Naive thymus-derived CD4-positive, alpha-beta T cell (primary cell): ENCODE measurements around the gene NANS. TPM values are rescaled to one million over a fixed set of nuclear protein-coding genes. Genes with fewer than 3 reads are reported as not detected.

Experiments used
- ATAC-seq: fragments of 150-1000 bp; cut with Tn5 transposase; 2 replicates; pipeline ENCODE4 v1.10.0; 2021; ENCODE audit warnings: mild to moderate bottlenecking, moderate library complexity
- CTCF ChIA-PET: fragments of 350-600 bp; sonication (Branson Sonifier 250); formaldehyde crosslinking; loops from one replicate; lab custom pipeline; 2021; ENCODE audit warnings: antibody characterized with exemption; lab: Charles Lee
- POLR2A ChIA-PET: fragments of 350-600 bp; sonication (Branson Sonifier 250); formaldehyde crosslinking; loops from one replicate; lab custom pipeline; 2021; ENCODE audit warnings: antibody characterized with exemption, inconsistent platforms; lab: Charles Lee
- DNase-seq, 9 donors: peaks; one replicate each; pipeline versions ENCODE4 v3.0.0 to v3.0.0-alpha.2; 2020 to 2022; ENCODE audit warnings: mixed read lengths in 1 of 9
- H3K27ac ChIP-seq: one replicate; pipeline ENCODE4 v1.7.0; 2013; ENCODE audit warnings: mild to moderate bottlenecking, low read depth, low read length, moderate library complexity
- H3K27me3 ChIP-seq, 2 donors: one replicate each; pipeline ENCODE4 v1.7.0; 2013; ENCODE audit warnings: low read length in 2 of 2, mild to moderate bottlenecking in 2 of 2, moderate library complexity in 2 of 2; ENCODE audit not compliant: control insufficient read depth in 2 of 2, insufficient read depth in 2 of 2
- H3K36me3 ChIP-seq, 3 experiments: 1 replicate in 2 of 3; 2 replicates in 1 of 3; pipeline ENCODE4 v1.7.0; 2013; ENCODE audit warnings: low read length in 3 of 3, mild to moderate bottlenecking in 3 of 3, moderate library complexity in 1 of 3; ENCODE audit not compliant: insufficient read depth in 3 of 3, control insufficient read depth in 2 of 3
- H3K4me1 ChIP-seq, 2 donors: one replicate each; pipeline ENCODE4 v1.7.0; 2013; ENCODE audit warnings: low read length in 2 of 2, mild to moderate bottlenecking in 2 of 2, moderate library complexity in 1 of 2; ENCODE audit not compliant: control insufficient read depth in 2 of 2, insufficient read depth in 2 of 2
- H3K4me3 ChIP-seq: 2 replicates; pipeline ENCODE4 v1.7.0; 2013; ENCODE audit warnings: mild to moderate bottlenecking, low read length
- H3K9me3 ChIP-seq, 3 experiments: 1 replicate in 2 of 3; 2 replicates in 1 of 3; pipeline ENCODE4 v1.7.0; 2013; ENCODE audit warnings: low read length in 3 of 3; ENCODE audit not compliant: control insufficient read depth in 2 of 3
- H3K27ac Mint-ChIP-seq, 9 donors: one replicate each; pipeline ENCODE4 v1.8.0; 2020 to 2022; ENCODE audit warnings: mixed read lengths in 9 of 9, mild to moderate bottlenecking in 8 of 9, moderate library complexity in 5 of 9, inconsistent platforms in 2 of 9
- H3K27me3 Mint-ChIP-seq, 5 donors: one replicate each; pipeline ENCODE4 v1.8.0; 2021 to 2022; ENCODE audit warnings: mixed read lengths in 5 of 5, mild to moderate bottlenecking in 1 of 5
- H3K36me3 Mint-ChIP-seq, 5 donors: one replicate each; pipeline ENCODE4 v1.8.0; 2020 to 2022; ENCODE audit warnings: mixed read lengths in 5 of 5, mild to moderate bottlenecking in 3 of 5, inconsistent platforms in 1 of 5
- H3K4me1 Mint-ChIP-seq, 7 donors: one replicate each; pipeline ENCODE4 v1.8.0; 2020 to 2022; ENCODE audit warnings: mixed read lengths in 7 of 7, mild to moderate bottlenecking in 3 of 7, inconsistent platforms in 1 of 7
- H3K4me3 Mint-ChIP-seq, 10 donors: one replicate each; pipeline ENCODE4 v1.8.0; 2020 to 2022; ENCODE audit warnings: mild to moderate bottlenecking in 10 of 10, mixed read lengths in 10 of 10, moderate library complexity in 6 of 10, inconsistent platforms in 2 of 10
- H3K9me3 Mint-ChIP-seq, 11 donors: one replicate each; pipeline ENCODE4 v1.8.0; 2020 to 2022; ENCODE audit warnings: mixed read lengths in 11 of 11, mild to moderate bottlenecking in 4 of 11, inconsistent platforms in 1 of 11, moderate library complexity in 1 of 11
- intact Hi-C, 2 donors: fragments of 100-400 bp; cut with micrococcal nuclease; formaldehyde crosslinking; loops; one replicate each; pipeline ENCODE4 v1.15.1; 2023
- polyA plus RNA-seq, 2 donors: library from polyadenylated mRNA; unstranded; fragments of 300-500 nt; fragmentation: Illumina TruSeq; gene quantifications; one replicate each; pipeline ENCODE4 v1.2.3, GENCODE V29; 2021
- total RNA-seq, 6 experiments: library from RNA in 5 of 6; stranded (reverse) in 5 of 6; gene quantifications; 1 replicate in 5 of 6; 2 replicates in 1 of 6; pipeline ENCODE4 v1.2.3 and lab custom pipeline; 2021 to 2026

The NANS gene
- total and polyA plus RNA-seq, 7 experiments from 2014 or later = 16.3 to 58.9 (median 33.2) TPM

DNA sequence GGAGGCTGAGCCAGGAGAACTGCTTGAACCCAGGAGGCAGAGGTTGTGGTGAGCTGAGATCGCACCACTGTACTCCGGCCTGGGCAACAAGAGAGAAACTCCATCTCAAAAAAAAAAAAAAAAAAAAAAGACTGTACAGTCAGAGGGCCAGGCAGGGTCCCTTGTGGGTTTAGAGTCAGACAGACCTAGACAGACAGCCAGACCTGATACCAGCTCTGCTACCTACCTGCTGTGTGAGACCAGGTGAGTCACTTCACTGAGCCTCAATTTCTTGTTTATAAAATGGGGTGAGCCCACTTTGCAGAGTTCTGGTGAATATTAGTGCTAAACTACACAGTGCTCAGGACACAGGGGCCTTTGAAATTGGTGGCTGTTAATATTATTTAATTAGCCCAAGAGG, 42.8 kb downstream of the NANS start:
- DNase-seq = no peak
- H3K4me3 Mint-ChIP-seq = peak overlapping the region in 9 of 10 donors; percentile 53 to 77 (median 67)
- Histone ChIP-seq H3K27me3 (no peaks in the 10 kb centered on the region), H3K36me3 (peaks cover 4 to 49% (median 5%) of the 10 kb centered on the region in 3 experiments), H3K27ac (peak overlapping the region; percentile 72), H3K9me3 (no peaks in the 10 kb centered on the region), H3K4me3 (peak overlapping the region; percentile 10), H3K4me1 (peaks cover 64 to 69% of the 10 kb centered on the region in 2 donors)
- intact Hi-C loops = no loop called here
- ChIA-PET POLR2A (interaction anchor here (3.7 to 4.0 kb wide), 2 partner anchors 20 to 157 kb away, joined by 19 to 80 read pairs; partner anchors contain the start of genes TBC1D2 and TRIM14), CTCF (interaction anchor here (1.0 to 2.1 kb wide), 2 partner anchors 19 to 157 kb away, joined by 3 to 6 read pairs; partner anchors contain the start of gene TRIM14)
- ATAC-seq = no peak
- no peaks in the 10 kb centered on the region for H3K27me3 Mint-ChIP-seq
- peaks cover 43 to 96% (median 87%) of the 10 kb centered on the region in 7 donors for H3K4me1 Mint-ChIP-seq
- peak overlapping the region; percentile 87 to 99 (median 95) for H3K27ac Mint-ChIP-seq
- peaks cover 0 to 2% (median 0%) of the 10 kb centered on the region in 11 donors for H3K9me3 Mint-ChIP-seq
- H3K36me3 Mint-ChIP-seq = peaks cover 14 to 61% (median 38%) of the 10 kb centered on the region in 5 donors

DNA sequence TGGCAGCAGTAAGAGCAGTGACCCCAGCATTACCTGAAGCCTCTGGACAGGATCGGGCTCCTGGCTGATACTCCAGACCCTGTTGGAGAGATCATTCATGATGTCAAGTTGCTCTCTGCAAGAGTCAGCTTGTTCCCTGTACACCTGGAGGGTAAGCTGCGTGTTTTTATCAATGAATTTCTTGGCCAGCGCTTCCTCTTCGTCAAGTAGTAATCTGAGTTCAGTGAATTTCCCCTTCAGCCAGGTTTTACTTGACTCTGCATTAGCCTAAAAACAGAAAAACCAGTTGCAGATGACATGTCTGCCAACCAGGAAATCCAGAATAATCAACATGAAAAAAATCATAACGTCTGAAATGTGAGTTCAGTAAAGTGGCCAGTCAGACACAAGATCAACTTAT, 43.4 kb downstream of the NANS start:
- Histone ChIP-seq H3K27me3 (no peaks in the 10 kb centered on the region), H3K36me3 (peaks cover 3 to 44% (median 4%) of the 10 kb centered on the region in 3 experiments), H3K9me3 (no peaks in the 10 kb centered on the region), H3K27ac (peak overlapping the region; percentile 72), H3K4me3 (peak overlapping the region; percentile 10), H3K4me1 (peaks cover 70 to 75% of the 10 kb centered on the region in 2 donors)
- H3K4me1 Mint-ChIP-seq = peaks cover 46 to 96% (median 87%) of the 10 kb centered on the region in 7 donors
- ChIA-PET CTCF (interaction anchor here (1.0 to 2.1 kb wide), 3 partner anchors 19 to 157 kb away, joined by 3 to 6 read pairs (median 4); partner anchors contain the start of genes NANS and TRIM14), POLR2A (interaction anchor here (0.5 to 4.0 kb wide), 6 partner anchors 14 to 166 kb away, joined by 3 to 80 read pairs (median 11); partner anchors contain the start of genes CORO2A, TBC1D2 and TRIM14)
- peaks cover 17 to 60% (median 38%) of the 10 kb centered on the region in 5 donors for H3K36me3 Mint-ChIP-seq
- H3K4me3 Mint-ChIP-seq = peak overlapping the region; percentile 53 to 86 (median 68)
- peaks cover 0 to 4% (median 0%) of the 10 kb centered on the region in 11 donors for H3K9me3 Mint-ChIP-seq
- ATAC-seq (no peak), DNase-seq (peak in 1 of 9 donors; percentile 39)
- no peaks in the 10 kb centered on the region for H3K27me3 Mint-ChIP-seq
- peak overlapping the region; percentile 87 to 99 (median 95) for H3K27ac Mint-ChIP-seq
- intact Hi-C loops = loop anchor here (5.0 kb wide), 3 partner anchors 118 to 1683 kb away; partner anchors contain the start of genes ANP32B (in 1 of the 2), NCBP1 (in 1 of the 2), TSTD2 (in 1 of the 2) and ZNF367 (in 1 of the 2)

DNA sequence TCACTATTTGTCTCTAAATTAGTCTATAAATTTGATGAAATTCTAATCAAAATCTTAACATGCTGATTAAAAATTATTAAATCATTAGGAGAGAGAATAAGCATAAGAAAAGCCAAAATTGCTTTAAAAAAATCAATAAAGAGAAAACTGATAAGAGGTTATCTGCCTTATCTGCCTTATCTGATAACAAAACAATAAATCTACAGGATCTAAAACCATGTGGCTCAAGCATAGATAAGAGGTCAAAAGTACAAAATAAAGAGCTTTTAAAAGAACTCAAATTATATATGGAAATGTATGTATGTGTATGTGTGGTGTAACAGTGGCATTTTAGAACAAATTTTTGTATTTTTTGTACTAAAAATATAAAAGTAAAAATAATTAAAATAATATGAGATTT, 43.9 kb downstream of the NANS start:
- H3K27ac Mint-ChIP-seq = peak overlapping the region; percentile 87 to 99 (median 95)
- no peaks in the 10 kb centered on the region for H3K27me3 Mint-ChIP-seq
- Histone ChIP-seq H3K4me3 (no peak overlapping the region), H3K36me3 (peaks cover 3 to 41% (median 4%) of the 10 kb centered on the region in 3 experiments), H3K27me3 (no peaks in the 10 kb centered on the region), H3K27ac (peak overlapping the region; percentile 72), H3K9me3 (no peaks in the 10 kb centered on the region), H3K4me1 (peaks cover 76 to 78% of the 10 kb centered on the region in 2 donors)
- intact Hi-C loops = loop anchor here (5.0 kb wide), 3 partner anchors 118 to 1683 kb away; partner anchors contain the start of genes ANP32B (in 1 of the 2), NCBP1 (in 1 of the 2), TSTD2 (in 1 of the 2) and ZNF367 (in 1 of the 2)
- peak overlapping the region; percentile 37 to 77 (median 64) for H3K4me3 Mint-ChIP-seq
- peaks cover 47 to 96% (median 87%) of the 10 kb centered on the region in 7 donors for H3K4me1 Mint-ChIP-seq
- DNase-seq (no peak), ATAC-seq (no peak)
- peaks cover 0 to 4% (median 0%) of the 10 kb centered on the region in 11 donors for H3K9me3 Mint-ChIP-seq
- H3K36me3 Mint-ChIP-seq = peaks cover 13 to 61% (median 35%) of the 10 kb centered on the region in 5 donors
- ChIA-PET POLR2A (interaction anchor here (0.5 to 4.0 kb wide), 6 partner anchors 14 to 166 kb away, joined by 3 to 80 read pairs (median 11); partner anchors contain the start of genes CORO2A, TBC1D2 and TRIM14), CTCF (interaction anchor here (1.0 to 2.1 kb wide), 5 partner anchors 8 to 156 kb away, joined by 3 to 11 read pairs (median 5); partner anchors contain the start of genes NANS and TRIM14)

DNA sequence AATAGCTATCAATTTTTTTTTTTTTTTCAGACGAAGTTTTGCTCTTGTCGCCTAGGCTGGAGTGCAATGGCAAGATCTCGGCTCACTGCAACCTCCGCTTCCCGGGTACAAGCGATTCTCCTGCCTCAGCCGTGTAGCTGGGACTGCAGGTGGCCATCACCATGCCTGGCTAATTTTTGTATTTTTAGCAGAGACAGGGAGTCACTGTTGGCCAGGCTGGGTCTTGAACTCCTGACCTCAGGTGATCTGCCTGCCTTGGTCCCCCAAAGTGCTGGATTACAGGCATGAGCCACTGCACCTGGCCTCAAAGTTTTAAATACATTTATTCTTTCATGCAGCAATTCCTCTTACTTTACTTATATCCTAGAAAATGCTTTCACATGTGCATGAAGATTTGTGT, 44.9 kb downstream of the NANS start:
- Histone ChIP-seq H3K9me3 (no peaks in the 10 kb centered on the region), H3K27ac (peak overlapping the region; percentile 78), H3K4me3 (peak overlapping the region; percentile 8), H3K36me3 (peaks cover 0 to 32% (median 4%) of the 10 kb centered on the region in 3 experiments), H3K27me3 (no peaks in the 10 kb centered on the region), H3K4me1 (peaks cover 85 to 88% of the 10 kb centered on the region in 2 donors)
- intact Hi-C loops = loop anchor here (1.0 to 5.0 kb wide), 4 partner anchors 8 to 1684 kb away; partner anchors contain the start of genes ANP32B (in 1 of the 2), NCBP1 (in 1 of the 2), TSTD2 (in 1 of the 2) and ZNF367 (in 1 of the 2)
- peaks cover 12 to 61% (median 33%) of the 10 kb centered on the region in 5 donors for H3K36me3 Mint-ChIP-seq
- H3K27me3 Mint-ChIP-seq = no peaks in the 10 kb centered on the region
- ChIA-PET CTCF (interaction anchor here (0.7 to 2.0 kb wide), 15 partner anchors 9 to 715 kb away, joined by 3 to 21 read pairs (median 4); partner anchors contain the start of genes CORO2A, NANS and TRIM14), POLR2A (interaction anchor here (0.5 to 9.9 kb wide), 24 partner anchors 7 to 270 kb away, joined by 3 to 80 read pairs (median 6); partner anchors contain the start of genes ANP32B, CORO2A, NANS and TBC1D2)
- no peak for ATAC-seq
- peaks cover 0 to 4% (median 0%) of the 10 kb centered on the region in 11 donors for H3K9me3 Mint-ChIP-seq
- H3K4me3 Mint-ChIP-seq = peak overlapping the region; percentile 66 to 86 (median 77)
- H3K27ac Mint-ChIP-seq = peak overlapping the region; percentile 87 to 99 (median 95)
- DNase-seq = no peak
- peaks cover 52 to 97% (median 87%) of the 10 kb centered on the region in 7 donors for H3K4me1 Mint-ChIP-seq

DNA sequence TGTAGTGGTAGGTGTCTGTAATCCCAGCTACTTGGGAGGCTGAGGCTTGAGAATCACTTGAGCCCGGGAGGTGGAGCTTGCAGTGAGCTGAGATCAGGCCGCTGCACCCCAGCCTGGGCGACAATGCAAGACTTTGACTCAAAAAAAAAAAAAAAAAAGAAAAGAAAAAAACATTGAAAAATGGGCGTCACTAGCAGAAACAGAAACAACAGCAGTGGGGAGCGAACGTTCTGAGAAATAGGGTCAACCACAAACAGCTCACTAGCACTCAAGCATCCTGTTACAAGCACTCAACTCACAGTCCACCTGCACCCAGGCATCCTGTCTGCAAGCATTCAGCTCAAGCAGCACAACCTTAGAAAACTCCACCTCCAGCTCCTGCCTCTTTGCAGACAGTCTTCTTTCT, 45.3 kb downstream of the NANS start:
- intact Hi-C loops = loop anchor here (1.0 to 5.0 kb wide), 17 partner anchors 8 to 1685 kb away; partner anchors contain the start of genes NANS (in 2 of the 2), NCBP1 (in 2 of the 2), TBC1D2 (in 2 of the 2) and TRMO (in 2 of the 2)
- POLR2A ChIA-PET = interaction anchor here (0.5 to 9.9 kb wide), 24 partner anchors 7 to 907 kb away, joined by 3 to 80 read pairs (median 6); partner anchors contain the start of genes ANP32B, CORO2A, NANS and TBC1D2
- Histone ChIP-seq H3K9me3 (no peaks in the 10 kb centered on the region), H3K27ac (peak overlapping the region; percentile 78), H3K27me3 (no peaks in the 10 kb centered on the region), H3K4me3 (peak overlapping the region; percentile 31), H3K36me3 (peaks cover 0 to 27% (median 4%) of the 10 kb centered on the region in 3 experiments), H3K4me1 (peaks cover 88 to 91% of the 10 kb centered on the region in 2 donors)
- peak overlapping the region; percentile 87 to 99 (median 95) for H3K27ac Mint-ChIP-seq
- H3K4me3 Mint-ChIP-seq = peak overlapping the region; percentile 66 to 86 (median 77)
- H3K36me3 Mint-ChIP-seq = peaks cover 12 to 61% (median 31%) of the 10 kb centered on the region in 5 donors
- peak; percentile 99 for ATAC-seq
- DNase-seq = peak; percentile 35 to 96 (median 92)
- H3K9me3 Mint-ChIP-seq = peaks cover 0 to 4% (median 0%) of the 10 kb centered on the region in 11 donors
- CTCF ChIA-PET = interaction anchor here (0.7 to 2.0 kb wide), 15 partner anchors 9 to 716 kb away, joined by 3 to 21 read pairs (median 4); partner anchors contain the start of genes CORO2A, NANS and TRIM14
- H3K4me1 Mint-ChIP-seq = peaks cover 52 to 97% (median 88%) of the 10 kb centered on the region in 7 donors
- no peaks in the 10 kb centered on the region for H3K27me3 Mint-ChIP-seq
